ENCODE measurements around the gene ABCG4. TPM values are rescaled to one million over a fixed set of nuclear protein-coding genes. Genes with fewer than 3 reads are reported as not detected.

Gene ABCG4
- total RNA-seq, 4 donors from 2014 or later: 0.33 to 1.4 (median 0.60) TPM

DNA sequence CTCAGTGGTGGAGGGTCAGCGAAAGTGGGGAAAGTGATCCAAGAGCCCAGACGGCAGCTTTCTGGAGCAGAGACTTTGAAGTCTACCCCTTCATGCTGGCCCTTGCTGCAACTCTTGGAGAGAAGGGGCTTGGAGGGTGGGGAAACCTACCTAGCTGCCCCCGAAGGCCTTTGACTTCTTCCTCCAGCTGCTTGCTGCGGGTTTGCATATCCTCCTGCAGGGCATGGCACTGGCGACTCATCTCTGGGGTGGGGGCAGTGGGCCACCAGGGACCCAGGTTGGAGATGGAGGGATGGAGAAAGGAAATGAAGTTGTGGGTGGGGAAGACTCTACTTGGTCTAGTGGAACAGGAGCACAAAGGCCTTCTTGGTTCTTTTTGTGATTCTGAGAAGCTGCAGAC, 44.1 kb downstream of the ABCG4 start:
- DNase-seq (ENCODE audit: extremely low spot score): no peak
- no peaks in the 10 kb centered on the region for H3K36me3 ChIP-seq
- WGBS: 89% methylated on average over 5 of the region's 5 CpGs
- intact Hi-C loops (cut with DNase I): no loop called here
- H3K9me3 ChIP-seq: no peaks in the 10 kb centered on the region
- no peaks in the 10 kb centered on the region for H3K4me1 ChIP-seq
- H3K4me3 ChIP-seq: no peak overlapping the region
- H3K27me3 ChIP-seq: peaks cover 0 to 3% (median 0%) of the 10 kb centered on the region in 4 donors
- H3K27ac ChIP-seq (replicated peaks in 1 of 4): no peak overlapping the region
- TF ChIP-seq EP300 (IDR thresholded peaks at IDR 0.05) (no peak), POLR2AphosphoS5 (IDR thresholded peaks at IDR 0.05) (no peak), POLR2A (IDR thresholded peaks at IDR 0.05; ENCODE audit: low read depth) (no peak)
- TF ChIP-seq, protein P1, sequence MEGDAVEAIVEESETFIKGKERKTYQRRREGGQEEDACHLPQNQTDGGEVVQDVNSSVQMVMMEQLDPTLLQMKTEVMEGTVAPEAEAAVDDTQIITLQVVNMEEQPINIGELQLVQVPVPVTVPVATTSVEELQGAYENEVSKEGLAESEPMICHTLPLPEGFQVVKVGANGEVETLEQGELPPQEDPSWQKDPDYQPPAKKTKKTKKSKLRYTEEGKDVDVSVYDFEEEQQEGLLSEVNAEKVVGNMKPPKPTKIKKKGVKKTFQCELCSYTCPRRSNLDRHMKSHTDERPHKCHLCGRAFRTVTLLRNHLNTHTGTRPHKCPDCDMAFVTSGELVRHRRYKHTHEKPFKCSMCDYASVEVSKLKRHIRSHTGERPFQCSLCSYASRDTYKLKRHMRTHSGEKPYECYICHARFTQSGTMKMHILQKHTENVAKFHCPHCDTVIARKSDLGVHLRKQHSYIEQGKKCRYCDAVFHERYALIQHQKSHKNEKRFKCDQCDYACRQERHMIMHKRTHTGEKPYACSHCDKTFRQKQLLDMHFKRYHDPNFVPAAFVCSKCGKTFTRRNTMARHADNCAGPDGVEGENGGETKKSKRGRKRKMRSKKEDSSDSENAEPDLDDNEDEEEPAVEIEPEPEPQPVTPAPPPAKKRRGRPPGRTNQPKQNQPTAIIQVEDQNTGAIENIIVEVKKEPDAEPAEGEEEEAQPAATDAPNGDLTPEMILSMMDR (IDR thresholded peaks at IDR 0.05): no peak

DNA sequence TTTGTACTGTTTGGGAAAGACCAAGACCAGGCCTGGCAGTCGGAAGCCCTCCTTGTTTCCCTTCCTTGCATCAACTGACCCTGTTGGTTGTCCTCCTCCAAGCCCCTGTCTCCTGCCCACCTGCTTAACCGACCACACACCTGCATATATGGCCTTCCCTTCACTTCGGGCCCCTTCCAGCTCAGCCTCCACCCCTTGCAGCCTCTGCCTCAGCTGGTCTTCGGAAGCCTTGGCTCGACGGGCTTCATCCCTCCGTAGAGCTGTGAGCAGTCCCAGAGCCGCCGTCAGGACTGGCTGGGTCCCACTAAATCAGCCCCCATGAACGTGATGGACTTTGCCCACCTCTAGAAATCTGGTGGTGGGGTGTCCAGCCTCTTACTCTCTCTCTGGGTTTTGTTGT, 44.8 kb downstream of the ABCG4 start:
- no peak for DNase-seq (ENCODE audit: extremely low spot score)
- intact Hi-C loops (cut with DNase I): no loop called here
- Histone ChIP-seq H3K4me1 (no peaks in the 10 kb centered on the region), H3K27me3 (no peaks in the 10 kb centered on the region), H3K4me3 (no peak overlapping the region), H3K27ac (replicated peaks in 1 of 4) (no peak overlapping the region), H3K9me3 (no peaks in the 10 kb centered on the region), H3K36me3 (no peaks in the 10 kb centered on the region)
- TF ChIP-seq EP300 (IDR thresholded peaks at IDR 0.05) (no peak), POLR2AphosphoS5 (IDR thresholded peaks at IDR 0.05) (no peak), POLR2A (IDR thresholded peaks at IDR 0.05; ENCODE audit: low read depth) (no peak)
- TF ChIP-seq, protein P1 (IDR thresholded peaks at IDR 0.05): no peak
- 86% methylated on average over 10 of the region's 10 CpGs for WGBS

DNA sequence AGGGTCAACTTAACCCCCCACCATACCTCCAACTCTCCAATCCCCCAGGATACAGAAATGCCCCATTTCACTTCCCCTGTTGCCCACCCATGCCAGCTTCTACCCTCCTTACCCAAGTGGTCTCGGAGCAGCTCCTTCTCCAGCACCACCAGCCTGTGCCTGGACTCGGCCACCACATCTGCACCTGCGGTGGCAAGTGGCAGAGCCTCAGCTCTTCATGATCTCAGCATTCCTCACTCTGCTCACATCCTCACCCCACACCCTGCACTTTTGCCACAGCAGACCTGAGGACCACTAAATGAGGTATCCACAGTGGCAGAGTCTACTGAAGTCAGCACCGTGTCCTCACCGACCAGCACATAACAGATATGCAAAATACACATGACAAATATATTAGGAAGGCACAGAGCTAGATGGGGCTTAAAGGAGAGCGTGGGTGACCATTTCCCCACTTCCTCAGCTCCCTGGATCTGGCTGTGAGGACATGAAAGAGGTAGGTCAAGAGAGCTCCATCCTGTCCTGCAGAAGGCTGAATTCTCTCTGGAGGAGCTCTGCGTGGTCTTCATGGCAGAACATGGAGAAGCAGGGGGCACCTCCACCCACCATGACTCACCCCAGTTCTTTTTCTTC, 46.1 kb downstream of the ABCG4 start:
- 81% methylated on average over 6 of the region's 7 CpGs for WGBS
- no peak for TF ChIP-seq POLR2AphosphoS5 (IDR thresholded peaks at IDR 0.05)
- no peak for TF ChIP-seq EP300 (IDR thresholded peaks at IDR 0.05)
- TF ChIP-seq POLR2A (IDR thresholded peaks at IDR 0.05; ENCODE audit: low read depth): no peak
- TF ChIP-seq, protein P1 (IDR thresholded peaks at IDR 0.05): no peak
- intact Hi-C loops (cut with DNase I): loop anchor here (5.0 kb wide), 1 partner anchor 48 kb away; the partner anchor contains the start of gene ABCG4

DNA sequence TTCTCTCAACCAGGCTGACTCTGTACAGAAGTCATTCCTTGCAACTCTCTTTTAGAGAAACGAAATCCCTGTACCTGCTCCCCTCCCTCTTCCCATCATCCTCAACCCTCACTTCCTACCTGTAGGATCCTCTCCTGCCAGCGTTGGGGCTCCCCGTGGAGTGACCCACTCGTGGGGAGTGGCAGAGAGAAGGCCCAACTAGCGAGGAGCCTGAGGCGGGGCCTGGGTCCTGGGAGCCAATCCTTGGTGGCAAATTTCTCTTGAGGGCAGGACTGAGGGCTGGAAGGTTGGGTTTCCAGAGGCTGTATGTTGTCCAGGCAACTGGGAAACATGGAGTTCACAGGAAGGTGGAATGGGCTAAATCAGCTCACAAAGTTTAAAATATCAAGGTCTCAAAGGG, 46.8 kb downstream of the ABCG4 start:
- Histone ChIP-seq H3K27me3 (no peaks in the 10 kb centered on the region), H3K36me3 (no peaks in the 10 kb centered on the region), H3K4me1 (no peaks in the 10 kb centered on the region), H3K4me3 (no peak overlapping the region), H3K27ac (replicated peaks in 1 of 4) (no peak overlapping the region), H3K9me3 (no peaks in the 10 kb centered on the region)
- 38% methylated on average over 4 of the region's 6 CpGs for WGBS
- intact Hi-C loops (cut with DNase I): loop anchor here (2.0 to 5.0 kb wide), 2 partner anchors 27 to 48 kb away; partner anchors contain the start of genes ABCG4 and NLRX1
- no peak for DNase-seq (ENCODE audit: extremely low spot score)
- TF ChIP-seq POLR2AphosphoS5 (IDR thresholded peaks at IDR 0.05) (no peak), POLR2A (IDR thresholded peaks at IDR 0.05; ENCODE audit: low read depth) (no peak), EP300 (IDR thresholded peaks at IDR 0.05) (no peak)
- TF ChIP-seq, protein P1 (IDR thresholded peaks at IDR 0.05): no peak

More for the DNA sequence above, 46.1 kb downstream of the ABCG4 start:
- no peak for DNase-seq (ENCODE audit: extremely low spot score)
- no peaks in the 10 kb centered on the region for H3K27me3 ChIP-seq
- no peak overlapping the region for H3K27ac ChIP-seq (replicated peaks in 1 of 4)
- no peak overlapping the region for H3K4me3 ChIP-seq
- H3K9me3 ChIP-seq: no peaks in the 10 kb centered on the region
- no peaks in the 10 kb centered on the region for H3K36me3 ChIP-seq
- H3K4me1 ChIP-seq: no peaks in the 10 kb centered on the region
